GM18873 (cell line): Measurements from ENCODE around the gene DENND5A.
A peak's percentile ranks its signal among the peaks of the same experiment; 100 is the strongest.

Experiments
- ATAC-seq: cut with Tn5 transposase; IDR thresholded peaks from one replicate; pipeline ENCODE4 v1.9.1; 2021; ENCODE audit warnings: mild to moderate bottlenecking, moderate library complexity, moderate number of reproducible peaks; ENCODE audit not compliant: unreplicated experiment, low FRiP score

Gene DENND5A

GRCh38 chr11:9143721-9144120 is 121.4 kb downstream of the DENND5A start:
- no peak for ATAC-seq

GRCh38 chr11:9142732-9143131 is 122.4 kb downstream of the DENND5A start:
- ATAC-seq = no peak

DNA sequence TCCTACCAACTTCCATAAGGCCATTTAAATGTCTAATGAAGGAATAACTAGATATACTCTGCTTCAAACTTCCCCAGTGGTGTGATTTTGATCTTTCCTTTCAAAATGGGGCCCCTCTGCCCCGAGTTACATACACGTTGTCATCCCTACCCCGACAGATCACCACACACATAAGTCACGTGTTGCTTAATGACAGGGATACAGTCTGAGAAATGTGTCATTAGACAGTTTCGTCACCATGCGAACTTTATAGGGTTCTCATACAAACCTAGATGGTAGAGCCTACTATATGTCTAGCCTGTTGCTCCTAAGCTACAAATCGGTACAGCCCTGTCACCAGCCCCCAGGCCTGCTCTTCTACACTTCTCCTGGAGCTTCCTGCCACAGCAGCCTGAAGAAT is 124.0 kb downstream of the DENND5A start:
- ATAC-seq = no peak

DNA sequence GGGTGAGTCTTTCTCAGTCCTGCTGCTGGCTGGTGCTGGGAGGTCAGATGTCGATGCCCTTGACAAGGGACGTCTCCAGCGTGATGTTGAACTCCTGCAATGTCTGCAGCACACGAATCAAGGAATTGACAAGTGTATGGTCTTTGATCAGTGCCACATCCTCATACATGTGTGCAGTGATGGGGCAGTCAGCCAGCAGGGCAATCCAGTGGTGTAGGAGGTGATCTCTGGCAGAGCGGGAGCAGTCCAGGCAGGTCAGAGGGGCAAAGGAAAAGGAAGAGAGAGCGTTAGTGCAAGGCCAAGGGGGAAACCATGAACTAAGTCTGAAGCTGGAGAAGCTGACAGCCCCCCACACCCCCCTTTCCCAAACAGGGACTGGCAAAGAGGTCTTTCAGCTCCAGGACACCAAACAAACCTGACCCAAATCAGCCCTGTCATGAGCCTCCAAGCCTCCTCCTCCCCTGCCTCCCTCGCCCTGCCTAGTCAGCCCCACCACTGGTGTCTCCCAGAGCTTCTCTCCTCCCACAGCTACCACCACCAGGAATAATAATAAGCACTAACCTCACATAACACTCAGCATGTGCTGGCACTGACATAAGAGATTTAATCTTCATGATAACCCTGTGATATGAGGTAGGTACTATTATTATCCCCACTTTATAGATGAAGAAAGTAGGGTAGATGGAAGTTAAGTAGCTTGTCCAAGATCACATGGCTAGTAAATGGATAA is 125.4 kb downstream of the DENND5A start:
- ATAC-seq = no peak

- no peak for ATAC-seq
Measured at GRCh38 chr11:9138612-9139579, 126.3 kb downstream of the DENND5A start.

DNA sequence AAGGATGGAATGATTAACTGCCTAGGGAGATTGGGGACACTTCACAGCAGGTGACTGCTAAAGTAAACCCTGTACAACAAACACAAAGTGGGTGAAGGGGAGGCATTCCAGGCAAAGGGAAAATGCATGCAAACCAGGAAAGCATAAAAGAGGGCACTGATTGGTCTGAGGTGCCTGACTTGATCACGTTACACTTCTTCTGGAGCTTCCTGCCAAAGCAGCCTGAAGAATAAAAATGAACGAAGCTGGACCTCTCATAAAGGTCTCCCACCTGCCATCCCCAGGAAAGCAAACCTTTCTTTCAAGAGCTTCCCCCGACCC is 127.1 kb downstream of the DENND5A start:
- no peak for ATAC-seq

GRCh38 chr11:9137293-9138132 is 127.6 kb downstream of the DENND5A start:
- peak; percentile 68 for ATAC-seq

- ATAC-seq = no peak
Measured at GRCh38 chr11:9136741-9137140, 128.4 kb downstream of the DENND5A start.

DNA sequence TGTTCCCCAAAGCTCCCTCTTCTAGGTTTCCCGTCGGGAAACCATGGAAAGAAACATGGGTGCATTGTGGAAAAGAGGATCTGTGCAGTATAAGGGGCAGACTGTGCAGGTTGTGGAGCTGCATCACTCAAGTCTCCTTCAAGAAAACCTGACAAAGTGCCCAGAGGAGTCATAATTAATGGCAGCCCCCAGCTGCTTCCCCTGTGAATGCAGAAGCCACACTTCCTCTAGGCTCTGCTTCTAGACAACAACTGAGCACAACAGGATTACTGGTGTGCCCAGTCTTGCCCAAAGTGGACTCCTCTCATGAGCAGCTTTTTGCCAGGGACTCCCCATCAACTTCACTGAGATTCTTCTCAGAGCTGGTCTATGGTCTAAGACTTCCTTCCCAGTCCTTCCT is 131.2 kb downstream of the DENND5A start:
- ATAC-seq = no peak

GRCh38 chr11:9132203-9132878 is 132.8 kb downstream of the DENND5A start:
- no peak for ATAC-seq

GRCh38 chr11:9130297-9130696 is 134.9 kb downstream of the DENND5A start:
- no peak for ATAC-seq

DNA sequence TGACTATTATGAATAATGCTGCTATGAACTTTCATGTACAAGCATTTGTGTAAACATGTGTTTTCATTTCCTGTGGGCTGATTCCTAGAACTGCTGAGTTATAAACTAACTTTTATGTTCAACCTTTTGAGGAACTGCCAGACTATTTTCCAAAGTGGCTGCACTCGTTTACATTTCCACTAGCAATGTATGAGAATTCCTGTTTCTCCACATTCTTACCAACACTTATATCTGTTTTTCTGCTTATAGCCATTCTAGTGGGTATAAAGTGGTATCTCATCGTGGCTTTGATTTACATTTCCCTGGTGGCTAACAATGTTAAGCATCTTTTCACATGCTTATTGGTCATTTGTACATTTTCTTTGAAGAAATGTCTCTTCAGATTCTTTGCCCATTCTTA is 138.5 kb downstream of the DENND5A start:
- no peak for ATAC-seq

DNA sequence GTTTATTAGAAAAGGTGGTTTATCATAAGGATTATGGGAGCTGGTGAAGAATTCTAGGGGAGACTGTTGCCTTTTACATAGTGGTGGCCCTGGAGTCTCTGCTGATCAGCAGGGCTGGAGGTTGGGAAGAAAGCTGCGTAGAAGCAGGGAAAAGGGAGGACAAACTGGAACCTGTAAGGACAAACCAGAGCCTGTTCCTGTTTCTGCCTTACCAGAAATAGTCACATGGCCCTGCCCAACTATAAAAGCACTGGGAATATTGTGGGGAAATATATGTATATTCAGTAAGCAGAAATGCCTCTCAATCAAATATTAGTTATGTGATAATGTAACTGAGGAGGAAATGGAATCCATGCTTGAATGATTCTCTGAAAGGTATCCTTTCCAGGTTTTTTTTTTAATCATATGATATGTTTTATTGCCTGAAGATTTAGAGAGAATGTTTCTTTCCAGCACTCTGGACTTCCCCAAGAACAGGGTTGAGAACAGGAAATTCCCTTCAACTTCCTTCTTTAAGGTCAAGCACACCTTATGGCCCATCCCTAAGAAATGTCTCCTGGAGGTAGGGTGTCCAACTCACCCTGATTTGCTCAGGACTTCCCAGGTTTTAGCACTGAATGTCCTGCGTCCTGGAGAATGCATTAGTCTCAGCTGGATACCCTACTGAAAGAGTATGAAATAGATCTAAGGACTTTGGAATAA is 139.8 kb downstream of the DENND5A start:
- no peak for ATAC-seq

DNA sequence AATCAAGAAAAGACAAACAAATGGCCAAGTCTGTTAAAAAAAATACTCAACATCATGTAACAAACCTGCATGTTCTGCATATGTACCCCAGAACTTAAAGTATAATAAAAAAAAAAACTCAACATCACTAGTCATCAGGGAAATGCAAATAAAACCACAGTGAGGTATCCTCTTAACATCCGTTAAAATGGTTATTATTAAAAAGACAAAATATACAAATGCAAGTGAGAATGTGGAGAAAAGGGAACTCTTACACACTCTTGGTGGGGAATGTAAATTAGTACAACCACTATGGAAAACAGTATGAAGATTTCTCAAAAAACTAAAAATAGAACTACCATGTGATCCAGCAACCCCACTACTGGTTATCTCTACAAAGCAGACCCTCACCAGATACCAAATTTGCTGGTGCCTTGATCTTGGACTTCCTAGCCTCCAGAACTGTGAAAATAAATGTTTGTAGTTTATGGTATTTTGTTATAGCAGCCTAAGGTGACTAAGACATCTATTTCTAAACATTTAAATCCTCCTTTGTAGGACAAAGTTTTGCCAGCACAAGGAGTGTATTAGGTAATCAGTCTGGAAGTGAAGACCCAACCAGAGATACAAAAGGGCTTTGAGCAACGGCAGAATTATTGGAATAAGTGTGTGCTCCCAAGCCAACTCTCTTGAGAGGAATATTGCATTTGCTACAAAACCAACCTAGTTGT is 141.4 kb downstream of the DENND5A start:
- ATAC-seq = no peak

DNA sequence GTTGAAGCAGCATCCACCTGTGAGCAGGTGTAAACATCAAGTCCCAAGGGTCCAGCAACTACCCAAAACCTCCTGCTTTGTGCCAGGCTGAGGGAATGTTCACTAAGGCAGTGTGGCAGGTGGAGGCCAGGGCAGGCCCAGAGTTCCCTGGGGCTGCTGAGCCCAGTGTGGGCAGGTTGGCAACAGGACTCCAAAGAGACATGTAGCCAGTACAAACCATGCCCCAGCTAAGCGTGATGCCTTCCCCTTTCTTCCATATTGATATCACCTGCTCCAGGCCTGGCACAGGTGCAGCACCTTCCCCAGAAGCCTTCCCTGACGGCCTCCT is 143.7 kb downstream of the DENND5A start:
- ATAC-seq = no peak

DNA sequence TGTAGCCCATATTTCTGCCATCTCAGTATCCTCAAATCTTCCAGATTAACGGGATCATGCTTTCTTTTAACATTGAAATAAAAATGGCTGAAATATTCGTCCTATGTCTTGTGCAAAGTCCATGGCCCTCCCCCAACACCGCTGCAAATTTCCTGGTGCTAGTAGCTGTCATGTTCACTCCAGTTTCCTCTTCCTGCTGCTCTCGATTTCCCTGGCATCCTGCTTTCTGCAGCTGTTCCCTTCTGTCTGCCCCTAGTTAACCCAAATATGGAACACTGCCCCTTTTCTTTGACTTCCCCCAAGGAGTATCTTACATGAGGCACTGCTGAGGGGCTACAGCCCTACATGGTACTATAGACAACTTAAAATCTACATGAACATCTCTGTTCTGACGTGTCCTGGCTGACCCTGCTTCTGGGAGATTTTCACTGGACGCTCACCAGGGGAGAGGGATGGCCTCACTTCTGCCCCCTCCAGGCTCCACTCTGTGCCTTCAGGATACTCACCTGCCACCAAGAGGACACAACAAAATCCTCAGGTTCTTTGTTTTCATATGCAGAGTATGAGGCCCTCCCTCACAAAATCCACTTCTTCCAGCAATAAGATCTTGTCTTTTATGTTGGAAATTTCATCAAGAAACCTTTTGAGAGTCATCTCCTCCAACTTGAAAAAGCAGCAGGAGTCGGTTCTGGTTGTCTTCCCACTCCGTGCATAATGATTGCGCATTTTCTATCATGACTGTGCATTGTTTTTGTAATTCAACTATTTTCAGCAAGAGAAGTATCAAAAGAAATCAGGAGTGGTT is 144.3 kb downstream of the DENND5A start:
- ATAC-seq = no peak

- no peak for ATAC-seq
Measured at GRCh38 chr11:9118277-9118676, 146.9 kb downstream of the DENND5A start.

- no peak for ATAC-seq
Measured at GRCh38 chr11:9112075-9112474, 153.1 kb downstream of the DENND5A start.
